ENCODE results near the gene CTDSP2.
"Not testable (repeated sequence)": the region's sequence is repeated elsewhere in the genome, so short reads cannot be mapped to it uniquely, and the experiment has no call there.

The CTDSP2 gene

DNA sequence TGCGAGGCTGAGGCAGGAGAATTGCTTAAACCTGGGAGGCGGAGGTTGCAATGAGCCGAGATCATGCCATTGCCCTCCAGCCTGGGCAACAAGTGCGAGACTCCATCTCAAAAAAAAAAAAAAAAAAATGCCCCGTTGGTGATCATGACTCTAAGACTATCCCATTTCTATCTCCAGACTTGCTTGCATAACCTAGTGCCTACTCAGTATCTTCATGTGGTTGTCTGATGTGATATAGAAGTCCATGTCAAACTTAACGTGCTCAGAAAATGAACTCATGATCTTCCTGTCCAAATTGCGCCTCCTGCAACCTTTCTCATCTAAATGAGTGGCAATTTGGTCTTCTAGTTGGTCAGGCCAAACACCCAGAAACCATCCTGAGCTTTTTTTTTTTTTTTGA, 68.6 kb downstream of the CTDSP2 start:
- DNase-seq = no peak

DNA sequence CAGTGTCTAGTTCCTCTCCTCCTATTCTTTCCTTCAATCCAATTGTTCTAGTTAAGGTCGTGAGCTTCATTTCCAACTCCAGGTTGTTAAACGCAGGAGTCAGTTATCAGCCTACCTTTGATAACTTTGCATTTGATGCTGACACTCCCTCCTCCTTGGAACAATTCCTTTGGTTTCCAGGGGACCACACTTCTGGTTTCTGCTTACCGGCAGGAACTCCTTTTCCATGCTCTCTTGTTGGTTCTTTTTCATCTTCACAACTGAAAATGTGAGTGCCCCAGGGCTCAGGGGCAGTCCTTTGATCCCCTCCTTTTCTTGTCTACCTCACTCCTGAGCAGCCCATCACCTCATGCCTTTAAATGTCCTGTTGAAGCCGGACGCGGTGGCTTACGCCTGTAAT, 69.2 kb downstream of the CTDSP2 start:
- DNase-seq = no peak

DNA sequence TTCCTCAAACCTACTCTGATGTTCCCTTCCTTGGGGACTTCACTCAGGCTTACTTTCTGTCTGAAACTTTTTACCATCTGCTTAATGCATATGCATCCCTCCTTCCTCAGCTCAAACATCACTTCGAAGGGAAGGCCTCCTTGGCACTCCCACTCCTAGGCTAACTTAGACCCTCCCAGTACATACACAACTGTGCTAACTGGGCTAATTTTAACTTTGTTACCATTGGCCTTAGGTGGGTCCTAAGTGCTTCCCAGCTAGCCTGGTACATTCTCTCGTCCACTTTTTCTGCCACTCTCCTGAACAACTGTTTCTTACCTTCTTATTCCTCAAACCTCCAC, 70.3 kb downstream of the CTDSP2 start:
- DNase-seq = no peak

DNA sequence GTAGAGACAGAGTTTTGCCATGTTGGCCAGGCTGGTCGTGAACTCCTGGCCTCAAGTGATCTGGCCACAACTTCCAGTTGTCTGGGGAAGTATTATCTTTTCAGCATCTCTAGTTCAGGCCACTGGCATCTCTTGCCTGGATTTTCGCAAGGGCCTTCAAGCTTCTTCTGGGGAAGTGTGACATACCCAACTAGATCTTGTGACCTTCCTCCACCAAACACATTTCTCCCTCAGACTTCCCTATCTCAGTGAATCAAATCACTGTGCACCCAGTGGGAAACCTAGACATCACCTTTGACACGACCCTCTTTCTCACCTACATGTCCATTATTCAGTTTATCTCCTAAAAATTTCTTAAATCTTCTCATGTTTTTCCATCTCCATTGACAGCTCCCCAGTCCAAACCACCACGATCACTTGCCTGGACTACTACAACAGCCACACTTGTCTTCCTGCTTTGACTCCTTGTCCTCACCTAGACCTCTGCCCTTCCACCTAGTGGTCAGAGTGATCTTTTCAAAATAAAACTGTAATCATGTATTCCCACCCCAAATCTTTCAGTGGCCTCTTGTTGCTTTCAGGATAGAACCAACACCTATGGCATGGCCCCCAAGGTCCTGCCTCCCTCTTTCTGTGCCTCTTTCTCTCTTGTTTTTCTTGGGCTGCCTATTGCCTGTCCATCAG, 70.8 kb downstream of the CTDSP2 start:
- DNase-seq = no peak

DNA sequence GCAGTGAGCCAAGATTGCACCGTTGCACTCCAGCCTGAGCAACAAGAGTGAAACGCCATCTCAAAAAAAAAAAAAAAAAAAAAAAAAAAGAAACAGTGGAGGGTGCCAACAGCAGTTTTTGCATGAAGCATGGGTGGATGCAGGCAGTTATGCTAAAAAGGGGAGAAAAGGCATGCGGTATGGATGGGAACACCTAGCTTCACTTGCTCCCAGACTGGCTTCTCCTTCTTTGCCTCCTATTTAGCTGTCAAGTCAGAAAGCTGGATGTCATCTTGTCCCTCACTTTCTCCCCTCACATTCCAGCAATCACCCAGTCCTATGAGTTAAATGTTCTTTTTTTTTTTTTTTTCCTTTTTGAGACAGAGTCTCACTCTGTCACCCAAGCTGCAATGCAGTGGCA, 71.5 kb downstream of the CTDSP2 start:
- DNase-seq = no peak

DNA sequence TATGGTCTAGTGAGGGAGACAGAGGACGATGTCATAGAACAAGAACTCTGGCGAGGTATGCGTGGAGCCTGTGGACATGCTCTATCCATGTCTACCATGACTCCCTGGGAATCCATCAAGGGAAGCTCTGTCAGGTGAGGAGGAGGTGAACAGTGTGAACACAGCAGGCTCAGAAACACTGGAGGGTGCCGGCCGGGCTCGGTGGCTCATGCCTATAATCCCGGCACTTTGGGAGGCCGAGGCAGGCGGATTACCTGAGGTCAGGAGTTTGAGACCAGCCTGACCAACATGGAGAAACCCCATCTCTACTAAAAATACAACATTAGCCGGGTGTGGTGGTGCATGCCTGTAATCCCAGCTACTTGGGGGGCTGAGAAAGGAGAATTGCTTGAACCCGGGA, 71.9 kb downstream of the CTDSP2 start:
- DNase-seq = not testable (repeated sequence)

DNA sequence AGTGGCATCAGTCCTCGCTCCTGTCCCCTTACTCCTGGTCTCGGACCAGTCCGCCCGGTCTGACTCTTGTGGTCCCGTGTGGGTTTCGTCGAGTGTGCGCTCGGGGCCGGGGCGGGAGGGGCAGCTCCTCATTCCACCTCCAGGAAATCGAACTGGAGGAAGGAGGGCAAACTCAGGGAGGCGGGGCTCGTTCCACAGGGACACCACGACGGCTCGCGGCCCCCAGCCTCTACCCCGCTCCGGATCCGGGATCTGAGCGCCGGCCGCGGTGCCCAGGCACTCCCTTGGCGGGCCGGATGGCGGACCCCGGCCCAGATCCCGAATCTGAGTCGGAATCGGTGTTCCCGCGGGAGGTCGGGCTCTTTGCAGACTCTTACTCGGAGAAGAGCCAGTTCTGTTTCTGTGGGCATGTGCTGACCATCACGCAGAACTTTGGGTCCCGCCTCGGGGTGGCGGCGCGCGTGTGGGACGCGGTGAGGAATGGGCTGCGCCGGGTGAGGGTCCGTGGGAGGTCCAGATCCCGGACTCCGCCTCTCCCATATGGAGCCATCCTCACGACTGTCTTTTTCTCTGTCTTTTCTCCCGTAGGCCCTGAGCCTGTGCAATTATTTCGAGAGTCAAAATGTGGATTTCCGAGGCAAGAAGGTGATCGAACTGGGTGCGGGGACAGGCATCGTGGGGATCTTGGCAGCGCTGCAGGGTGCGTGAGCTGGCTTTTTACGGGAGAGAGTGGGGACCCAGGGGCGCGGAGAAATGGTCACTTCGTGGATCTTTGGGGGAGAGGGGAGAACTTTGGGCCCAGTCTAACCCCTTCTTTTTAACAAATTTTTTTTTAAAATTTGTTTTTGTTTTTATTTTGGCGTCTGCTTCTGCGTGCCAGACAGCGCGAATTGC, 73.9 kb downstream of the CTDSP2 start, which contains the start of gene EEF1AKMT3:
Gene EEF1AKMT3, plus strand, starts transcription at position 186 of the 894 bp plus-strand sequence. Its CDS starts 111 bp downstream, at position 297.
- peak; percentile 66 for DNase-seq

DNA sequence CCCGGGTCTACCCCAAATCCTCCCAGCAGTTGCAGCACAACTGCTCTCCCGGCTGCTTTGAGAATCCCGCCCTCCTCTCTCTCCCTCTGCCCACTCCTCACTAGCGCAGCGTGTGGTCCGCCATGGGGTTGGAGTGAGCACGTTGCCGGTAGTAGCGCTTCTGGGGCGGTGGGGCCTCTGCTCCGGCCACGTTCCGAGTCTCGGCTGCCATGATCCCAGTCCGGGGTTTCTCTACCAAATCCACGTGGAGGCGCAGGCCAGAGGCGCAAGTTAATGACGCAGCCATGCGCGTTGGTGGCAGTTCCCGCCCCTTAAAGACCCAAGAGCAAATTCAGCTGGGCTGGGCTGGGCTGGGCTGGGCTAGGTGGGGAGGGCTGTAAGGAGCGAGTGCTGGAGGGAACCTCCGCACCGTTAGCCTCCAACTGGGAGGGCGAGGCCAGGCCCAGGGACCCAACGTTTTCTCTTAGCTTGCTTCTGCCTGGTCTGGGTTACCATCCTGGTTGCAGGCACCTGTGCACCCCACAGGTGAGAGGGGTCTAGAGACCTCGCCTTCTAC, 74.6 kb downstream of the CTDSP2 start, which contains the start of gene METTL1:
Gene METTL1, minus strand, starts transcription at position 233 of the 556 bp plus-strand sequence. Its CDS starts 22 bp downstream, at position 211.
- peak; percentile 96 for DNase-seq

DNA sequence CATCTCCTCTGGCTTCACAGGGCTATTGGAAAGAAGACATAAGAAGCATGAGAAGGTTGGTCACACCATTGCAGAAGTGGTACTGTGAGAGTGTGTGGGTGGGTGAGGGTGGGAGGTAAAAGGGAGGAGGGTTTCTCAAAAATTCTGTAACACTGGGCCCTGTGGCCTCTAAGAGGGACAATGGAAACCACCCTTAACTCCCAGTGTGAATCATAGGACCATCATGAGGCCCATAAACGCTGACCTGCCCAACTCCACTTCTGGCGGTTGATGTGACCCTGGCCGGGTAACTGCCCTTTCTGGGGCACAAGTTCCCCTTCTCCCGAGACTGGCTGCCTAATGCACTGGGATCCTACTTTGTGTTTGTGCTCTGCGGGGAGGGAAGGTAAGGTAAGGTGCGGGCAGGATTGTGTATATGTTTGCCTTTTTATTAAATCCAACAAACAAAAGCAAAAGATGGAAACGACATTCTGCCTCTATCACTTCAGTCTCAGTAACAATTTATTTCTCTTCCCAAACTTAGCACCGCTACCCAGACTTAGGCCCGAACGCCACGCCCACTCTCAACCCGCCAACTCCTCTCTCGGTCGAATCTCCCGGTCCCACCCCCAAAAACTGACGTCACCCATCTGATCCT, 75.2 kb downstream of the CTDSP2 start:
- peak; percentile 97 for DNase-seq

DNA sequence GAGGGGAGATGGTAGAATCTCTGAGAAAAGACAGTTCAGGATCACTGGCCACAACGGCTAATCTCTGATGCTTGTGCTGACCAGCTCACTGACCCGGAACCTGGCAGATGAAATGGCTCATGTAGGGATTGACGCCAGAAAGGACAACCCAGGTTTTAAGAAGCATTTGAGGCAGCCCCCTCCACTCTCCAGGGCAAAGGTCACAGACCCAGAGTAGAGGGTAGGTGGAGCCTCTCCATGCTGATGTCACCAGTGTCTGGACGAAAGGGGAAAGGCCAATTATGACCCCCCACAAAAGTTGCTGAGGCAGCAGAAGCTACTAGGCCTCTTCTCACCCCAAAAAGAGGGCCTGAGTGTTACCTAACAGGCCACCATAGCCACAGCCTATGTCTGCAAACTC, 75.8 kb downstream of the CTDSP2 start:
- no peak for DNase-seq

Measured in stimulated activated CD4-positive, alpha-beta T cell treated with anti-CD3 and anti-CD28 coated beads, Interleukin-15, amount 100 ng/mL, for 24 hours (primary cell).